ENCODE data around the gene ACTRT2. TPM values are rescaled to one million over a fixed set of nuclear protein-coding genes. Genes with fewer than 3 reads are reported as not detected.

Gene ACTRT2
- total RNA-seq, 4 donors from 2014 or later = not detected

- DNase-seq (ENCODE audit: low spot score) (no peak), ATAC-seq (ENCODE audit: low FRiP score) (no peak)
- TF ChIP-seq, protein P1, sequence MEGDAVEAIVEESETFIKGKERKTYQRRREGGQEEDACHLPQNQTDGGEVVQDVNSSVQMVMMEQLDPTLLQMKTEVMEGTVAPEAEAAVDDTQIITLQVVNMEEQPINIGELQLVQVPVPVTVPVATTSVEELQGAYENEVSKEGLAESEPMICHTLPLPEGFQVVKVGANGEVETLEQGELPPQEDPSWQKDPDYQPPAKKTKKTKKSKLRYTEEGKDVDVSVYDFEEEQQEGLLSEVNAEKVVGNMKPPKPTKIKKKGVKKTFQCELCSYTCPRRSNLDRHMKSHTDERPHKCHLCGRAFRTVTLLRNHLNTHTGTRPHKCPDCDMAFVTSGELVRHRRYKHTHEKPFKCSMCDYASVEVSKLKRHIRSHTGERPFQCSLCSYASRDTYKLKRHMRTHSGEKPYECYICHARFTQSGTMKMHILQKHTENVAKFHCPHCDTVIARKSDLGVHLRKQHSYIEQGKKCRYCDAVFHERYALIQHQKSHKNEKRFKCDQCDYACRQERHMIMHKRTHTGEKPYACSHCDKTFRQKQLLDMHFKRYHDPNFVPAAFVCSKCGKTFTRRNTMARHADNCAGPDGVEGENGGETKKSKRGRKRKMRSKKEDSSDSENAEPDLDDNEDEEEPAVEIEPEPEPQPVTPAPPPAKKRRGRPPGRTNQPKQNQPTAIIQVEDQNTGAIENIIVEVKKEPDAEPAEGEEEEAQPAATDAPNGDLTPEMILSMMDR (IDR thresholded peaks at IDR 0.05) = no peak
Observed at GRCh38 chr1:3011127-3011526, 10.1 kb upstream of the ACTRT2 start.

- ATAC-seq (ENCODE audit: low FRiP score) (no peak), DNase-seq (ENCODE audit: low spot score) (no peak)
- TF ChIP-seq, protein P1 (IDR thresholded peaks at IDR 0.05) = no peak
Observed at GRCh38 chr1:3011631-3012455, 9.4 kb upstream of the ACTRT2 start.

- ATAC-seq (ENCODE audit: low FRiP score) (no peak), DNase-seq (ENCODE audit: low spot score) (peak; percentile 67)
- TF ChIP-seq, protein P1 (IDR thresholded peaks at IDR 0.05) = no peak
Observed at GRCh38 chr1:3012456-3013291, 8.6 kb upstream of the ACTRT2 start.

DNA sequence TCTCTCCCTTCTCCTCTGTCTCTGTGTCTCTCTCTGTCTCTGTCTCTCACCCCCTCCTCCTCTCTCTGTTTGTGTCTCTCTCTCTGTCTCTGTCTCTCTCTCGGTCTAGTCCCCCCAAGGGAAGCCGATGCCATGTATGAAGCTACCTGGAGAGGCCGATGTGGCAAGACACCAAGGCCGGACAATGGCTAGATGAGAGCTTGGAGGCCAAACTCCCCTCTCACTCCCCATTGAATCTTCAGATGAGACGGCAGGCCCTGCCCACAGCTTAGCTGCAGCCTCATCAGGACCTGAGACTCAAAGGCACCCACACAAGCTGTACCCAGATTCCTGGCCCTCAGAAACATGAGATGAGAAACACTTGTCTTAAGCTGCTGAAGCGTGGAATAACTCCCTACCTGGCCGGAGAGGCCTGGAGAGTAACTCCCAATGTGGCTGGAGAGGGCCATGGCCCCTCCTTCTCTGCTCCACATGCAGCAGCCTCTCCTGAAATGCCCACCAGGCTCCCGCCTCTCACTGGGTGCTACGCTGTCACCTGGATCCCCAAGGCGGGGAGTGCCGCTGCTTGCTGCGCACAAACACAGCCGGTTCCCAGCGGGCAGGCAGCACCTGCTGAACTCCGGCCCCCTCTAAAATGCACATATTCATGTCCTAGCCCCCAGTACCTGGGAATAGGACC lies 7.8 kb upstream of the ACTRT2 start:
- ATAC-seq (ENCODE audit: low FRiP score) = no peak
- TF ChIP-seq, protein P1 (IDR thresholded peaks at IDR 0.05) = no peak
- no peak for DNase-seq (ENCODE audit: low spot score)

GRCh38 chr1:3014050-3014440 lies 7.2 kb upstream of the ACTRT2 start:
- DNase-seq (ENCODE audit: low spot score) (no peak), ATAC-seq (ENCODE audit: low FRiP score) (no peak)
- TF ChIP-seq, protein P1 (IDR thresholded peaks at IDR 0.05) = no peak

DNA sequence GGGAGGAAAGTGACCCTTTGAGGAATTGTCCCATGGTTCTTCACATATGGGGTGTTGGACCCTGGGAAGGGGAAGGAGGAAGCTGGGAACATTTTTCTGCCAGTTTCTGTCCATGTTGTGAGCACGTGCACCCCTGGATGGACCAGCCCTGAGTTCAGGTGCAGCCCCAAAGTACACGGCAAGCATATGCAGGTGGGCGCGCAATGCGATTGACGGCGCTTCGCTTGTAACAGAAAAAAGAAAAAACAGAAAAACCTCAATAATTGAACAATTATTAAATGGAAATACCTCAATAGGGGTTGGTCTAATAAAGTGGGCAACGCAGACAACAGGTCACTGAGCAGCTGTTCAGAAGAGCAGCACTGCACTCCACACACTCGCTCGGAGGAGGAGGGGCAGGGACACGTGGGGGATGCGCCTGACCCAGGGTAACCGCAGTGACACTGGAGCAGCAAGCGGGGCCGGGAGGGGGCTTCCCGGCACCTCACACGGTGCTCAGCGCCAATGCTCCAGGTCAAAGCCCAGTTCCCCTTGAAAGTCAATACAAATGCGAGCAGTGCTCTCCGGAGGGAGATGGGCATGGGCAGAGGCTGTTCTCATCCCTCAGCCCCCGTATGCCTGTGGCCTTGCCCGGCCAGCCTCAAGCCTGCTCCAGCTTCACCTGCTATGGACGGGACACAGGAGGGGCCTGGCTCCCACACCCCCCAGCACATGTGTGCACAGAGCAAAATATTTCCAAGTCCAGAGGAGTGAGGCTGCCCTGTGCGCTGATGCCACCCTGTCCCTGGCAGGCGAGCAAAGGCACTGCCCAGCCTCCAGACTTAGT lies 6.6 kb upstream of the ACTRT2 start:
- ATAC-seq (ENCODE audit: low FRiP score) (no peak), DNase-seq (ENCODE audit: low spot score) (no peak)
- TF ChIP-seq, protein P1 (IDR thresholded peaks at IDR 0.05) = no peak
